GM18951 (cell line): ENCODE results near the gene LZTR1.

Experiments used
- POLR2A ChIP-seq: IDR thresholded peaks from 4 replicates; pipeline ENCODE4 v1.6.1; 2011; ENCODE audit warnings: mild to moderate bottlenecking; ENCODE audit not compliant: insufficient read length, insufficient read depth; ENCODE audit errors: extremely low read depth
- in situ Hi-C: fragments of 300-500 bp; cut with MboI; formaldehyde crosslinking; loops from one replicate; pipeline ENCODE4 v1.12.0; 2022; ENCODE audit warnings: low sequenced_read_pairs, mixed read lengths, inconsistent platforms; ENCODE audit not compliant: unreplicated experiment

The LZTR1 gene

GRCh38 chr22:20944042-20944441 lies 38.1 kb upstream of the LZTR1 start:
- in situ Hi-C loops = no loop called here
- TF ChIP-seq POLR2A = no peak

GRCh38 chr22:20945578-20945934 lies 36.5 kb upstream of the LZTR1 start:
- TF ChIP-seq POLR2A = no peak
- in situ Hi-C loops = no loop called here

GRCh38 chr22:20946080-20946986 lies 35.8 kb upstream of the LZTR1 start:
- TF ChIP-seq POLR2A = no peak
- in situ Hi-C loops = no loop called here

- in situ Hi-C loops = no loop called here
- TF ChIP-seq POLR2A = no peak
Observed at GRCh38 chr22:20946991-20947390, 35.1 kb upstream of the LZTR1 start.

- no peak for TF ChIP-seq POLR2A
- in situ Hi-C loops = no loop called here
Observed at GRCh38 chr22:20948450-20948849, 33.6 kb upstream of the LZTR1 start.

- in situ Hi-C loops = no loop called here
- TF ChIP-seq POLR2A = no peak
Observed at GRCh38 chr22:20948989-20949388, 33.1 kb upstream of the LZTR1 start.

GRCh38 chr22:20949698-20950183 lies 32.4 kb upstream of the LZTR1 start:
- no peak for TF ChIP-seq POLR2A
- in situ Hi-C loops = no loop called here

- in situ Hi-C loops = no loop called here
- no peak for TF ChIP-seq POLR2A
Observed at GRCh38 chr22:20951151-20951931, 30.8 kb upstream of the LZTR1 start.

GRCh38 chr22:20951932-20952380 lies 30.1 kb upstream of the LZTR1 start:
- TF ChIP-seq POLR2A = no peak
- in situ Hi-C loops = no loop called here

- in situ Hi-C loops = no loop called here
- TF ChIP-seq POLR2A = no peak
Observed at GRCh38 chr22:20952544-20953341, 29.4 kb upstream of the LZTR1 start.

GRCh38 chr22:20953342-20953608 lies 28.8 kb upstream of the LZTR1 start:
- TF ChIP-seq POLR2A = no peak
- in situ Hi-C loops = no loop called here

GRCh38 chr22:20953668-20954500 lies 28.2 kb upstream of the LZTR1 start:
- in situ Hi-C loops = no loop called here
- no peak for TF ChIP-seq POLR2A
